Liver (tissue), 3 donors: Measurements from ENCODE around the gene LRRC37A2.
"Not testable (repeated sequence)": the region's sequence is repeated elsewhere in the genome, so short reads cannot be mapped to it uniquely, and the experiment has no call there.

Experiments used
- EGR1 ChIP-seq, 2 donors: IDR thresholded peaks; 2 replicates each; pipeline ENCODE4 v1.6.1; 2016 to 2018; ENCODE audit warnings: antibody characterized with exemption in 2 of 2, low read depth in 2 of 2
- GABPA ChIP-seq, 2 donors: IDR thresholded peaks in 1 of 2; conservative IDR thresholded peaks in 1 of 2; 2 replicates each; pipeline ENCODE4 v1.6.1; 2016; ENCODE audit warnings: antibody characterized with exemption in 2 of 2, mild to moderate bottlenecking in 1 of 2, moderate library complexity in 1 of 2
- SP1 ChIP-seq: IDR thresholded peaks from 2 replicates; pipeline ENCODE4 v1.6.1; 2018; ENCODE audit warnings: antibody characterized with exemption, mild to moderate bottlenecking
- TF ChIP-seq, protein P1 (sequence below): fragments of 150-350 bp; IDR thresholded peaks from 2 replicates; pipeline ENCODE4 v1.5.1; 2017; ENCODE audit warnings: improper control_type of control experiment, low read depth, low read length; ENCODE audit not compliant: missing input control
- TF ChIP-seq, protein P2 (sequence below): IDR thresholded peaks from 2 replicates; pipeline ENCODE4 v1.6.1; 2016; ENCODE audit warnings: antibody characterized with exemption
- donor health status: healthy.
- donor health status: healthy.

DNA sequence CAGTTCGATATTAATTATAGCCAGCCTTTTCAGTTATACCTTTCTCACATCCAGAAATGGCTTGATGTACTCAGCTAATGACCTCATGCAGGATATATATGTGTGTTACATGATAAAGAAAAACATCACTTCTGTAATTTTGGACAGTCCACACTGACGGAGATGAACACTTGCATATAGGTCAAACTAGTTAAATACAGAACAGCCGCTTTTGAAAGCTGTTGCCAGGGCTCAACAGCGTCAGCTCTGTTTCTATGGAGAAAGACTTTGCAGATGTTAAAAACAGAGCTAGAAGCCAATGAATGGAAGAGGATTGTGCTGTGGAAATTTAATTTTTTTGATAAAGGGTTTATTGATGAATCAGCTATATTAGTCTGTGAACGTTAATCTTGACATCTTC is 44.6 kb upstream of the LRRC37A2 start:
- TF ChIP-seq EGR1 (IDR thresholded peaks at IDR 0.05; ENCODE audit: low read depth in 2 of 2); SP1; GABPA (IDR thresholded peaks at IDR 0.05 in 1 of 2, conservative IDR thresholded peaks at IDR 0.05 in 1 of 2): not testable (repeated sequence)
- TF ChIP-seq, protein P1, sequence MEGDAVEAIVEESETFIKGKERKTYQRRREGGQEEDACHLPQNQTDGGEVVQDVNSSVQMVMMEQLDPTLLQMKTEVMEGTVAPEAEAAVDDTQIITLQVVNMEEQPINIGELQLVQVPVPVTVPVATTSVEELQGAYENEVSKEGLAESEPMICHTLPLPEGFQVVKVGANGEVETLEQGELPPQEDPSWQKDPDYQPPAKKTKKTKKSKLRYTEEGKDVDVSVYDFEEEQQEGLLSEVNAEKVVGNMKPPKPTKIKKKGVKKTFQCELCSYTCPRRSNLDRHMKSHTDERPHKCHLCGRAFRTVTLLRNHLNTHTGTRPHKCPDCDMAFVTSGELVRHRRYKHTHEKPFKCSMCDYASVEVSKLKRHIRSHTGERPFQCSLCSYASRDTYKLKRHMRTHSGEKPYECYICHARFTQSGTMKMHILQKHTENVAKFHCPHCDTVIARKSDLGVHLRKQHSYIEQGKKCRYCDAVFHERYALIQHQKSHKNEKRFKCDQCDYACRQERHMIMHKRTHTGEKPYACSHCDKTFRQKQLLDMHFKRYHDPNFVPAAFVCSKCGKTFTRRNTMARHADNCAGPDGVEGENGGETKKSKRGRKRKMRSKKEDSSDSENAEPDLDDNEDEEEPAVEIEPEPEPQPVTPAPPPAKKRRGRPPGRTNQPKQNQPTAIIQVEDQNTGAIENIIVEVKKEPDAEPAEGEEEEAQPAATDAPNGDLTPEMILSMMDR = not testable (repeated sequence)
- TF ChIP-seq, protein P2, sequence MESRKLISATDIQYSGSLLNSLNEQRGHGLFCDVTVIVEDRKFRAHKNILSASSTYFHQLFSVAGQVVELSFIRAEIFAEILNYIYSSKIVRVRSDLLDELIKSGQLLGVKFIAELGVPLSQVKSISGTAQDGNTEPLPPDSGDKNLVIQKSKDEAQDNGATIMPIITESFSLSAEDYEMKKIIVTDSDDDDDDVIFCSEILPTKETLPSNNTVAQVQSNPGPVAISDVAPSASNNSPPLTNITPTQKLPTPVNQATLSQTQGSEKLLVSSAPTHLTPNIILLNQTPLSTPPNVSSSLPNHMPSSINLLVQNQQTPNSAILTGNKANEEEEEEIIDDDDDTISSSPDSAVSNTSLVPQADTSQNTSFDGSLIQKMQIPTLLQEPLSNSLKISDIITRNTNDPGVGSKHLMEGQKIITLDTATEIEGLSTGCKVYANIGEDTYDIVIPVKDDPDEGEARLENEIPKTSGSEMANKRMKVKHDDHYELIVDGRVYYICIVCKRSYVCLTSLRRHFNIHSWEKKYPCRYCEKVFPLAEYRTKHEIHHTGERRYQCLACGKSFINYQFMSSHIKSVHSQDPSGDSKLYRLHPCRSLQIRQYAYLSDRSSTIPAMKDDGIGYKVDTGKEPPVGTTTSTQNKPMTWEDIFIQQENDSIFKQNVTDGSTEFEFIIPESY = not testable (repeated sequence)
